Parathyroid adenoma (tissue), 2 donors: Measurements from ENCODE around the gene PSME2.

Experiments used
- H2AFZ ChIP-seq: fragments of 300-600 bp; sonication (generic); one replicate; pipeline ENCODE4 v1.7.0; 2017; ENCODE audit warnings: antibody characterized with exemption, mild to moderate bottlenecking
- H3K27ac ChIP-seq: fragments of 300-600 bp; sonication (generic); one replicate; pipeline ENCODE4 v1.7.0; 2017
- H3K27me3 ChIP-seq: fragments of 300-600 bp; sonication (generic); one replicate; pipeline ENCODE4 v1.7.0; 2017; ENCODE audit warnings: low read length; ENCODE audit not compliant: control insufficient read depth, insufficient read depth
- H3K36me3 ChIP-seq: fragments of 300-600 bp; sonication (generic); one replicate; pipeline ENCODE4 v1.7.0; 2017; ENCODE audit warnings: low read length; ENCODE audit not compliant: control insufficient read depth, insufficient read depth
- H3K4me1 ChIP-seq: fragments of 300-600 bp; sonication (generic); one replicate; pipeline ENCODE4 v1.7.0; 2017; ENCODE audit warnings: control low read depth
- H3K4me2 ChIP-seq: fragments of 300-600 bp; sonication (generic); one replicate; pipeline ENCODE4 v1.7.0; 2017; ENCODE audit warnings: low read length
- H3K4me3 ChIP-seq: fragments of 300-600 bp; sonication (generic); one replicate; pipeline ENCODE4 v1.7.0; 2017; ENCODE audit warnings: low read depth, low read length
- H3K79me2 ChIP-seq: fragments of 300-600 bp; sonication (generic); one replicate; pipeline ENCODE4 v1.7.0; 2017; ENCODE audit warnings: control low read depth
- H3K9ac ChIP-seq: fragments of 300-600 bp; sonication (generic); one replicate; pipeline ENCODE4 v1.7.0; 2017; ENCODE audit warnings: mild to moderate bottlenecking
- H3K9me3 ChIP-seq: fragments of 300-600 bp; sonication (generic); one replicate; pipeline ENCODE4 v1.7.0; 2017; ENCODE audit warnings: low read length; ENCODE audit not compliant: control insufficient read depth
- CTCF ChIP-seq: fragments of 300-600 bp; sonication (generic); IDR thresholded peaks from one replicate; pipeline ENCODE4 v1.7.0; 2017; ENCODE audit warnings: antibody characterized with exemption, mild to moderate bottlenecking
- donor health status: primary hyperparathyroidism.

The PSME2 gene

GRCh38 chr14:24177041-24177825 lies 30.8 kb upstream of the PSME2 start:
- no peak overlapping the region for H3K4me3 ChIP-seq
- H3K27ac ChIP-seq = no peak overlapping the region
- TF ChIP-seq CTCF = no peak
- no peak overlapping the region for H2AFZ ChIP-seq
- H3K4me2 ChIP-seq = no peak overlapping the region
- H3K4me1 ChIP-seq = no peaks in the 10 kb centered on the region
- H3K9ac ChIP-seq = no peak overlapping the region
- no peaks in the 10 kb centered on the region for H3K36me3 ChIP-seq
- no peaks in the 10 kb centered on the region for H3K79me2 ChIP-seq
- H3K27me3 ChIP-seq = no peaks in the 10 kb centered on the region
- no peaks in the 10 kb centered on the region for H3K9me3 ChIP-seq

- Histone ChIP-seq H3K27ac (no peak overlapping the region), H2AFZ (no peak overlapping the region), H3K4me2 (no peak overlapping the region), H3K27me3 (no peaks in the 10 kb centered on the region), H3K36me3 (no peaks in the 10 kb centered on the region), H3K4me1 (no peaks in the 10 kb centered on the region), H3K9me3 (no peaks in the 10 kb centered on the region), H3K79me2 (no peaks in the 10 kb centered on the region), H3K9ac (no peak overlapping the region), H3K4me3 (no peak overlapping the region)
- no peak for TF ChIP-seq CTCF
These were observed 30.2 kb upstream of the PSME2 start for GRCh38 chr14:24176599-24176998.

- Histone ChIP-seq H3K27ac (no peak overlapping the region), H3K4me1 (no peaks in the 10 kb centered on the region), H3K9me3 (no peaks in the 10 kb centered on the region), H2AFZ (no peak overlapping the region), H3K4me2 (no peak overlapping the region), H3K9ac (no peak overlapping the region), H3K79me2 (no peaks in the 10 kb centered on the region), H3K36me3 (no peaks in the 10 kb centered on the region), H3K4me3 (no peak overlapping the region), H3K27me3 (no peaks in the 10 kb centered on the region)
- no peak for TF ChIP-seq CTCF
These were observed 26.5 kb upstream of the PSME2 start for GRCh38 chr14:24172871-24173281.

GRCh38 chr14:24172261-24172860 lies 26.0 kb upstream of the PSME2 start:
- Histone ChIP-seq H3K4me1 (no peaks in the 10 kb centered on the region), H3K27ac (no peak overlapping the region), H3K27me3 (no peaks in the 10 kb centered on the region), H3K79me2 (no peaks in the 10 kb centered on the region), H3K4me2 (no peak overlapping the region), H2AFZ (no peak overlapping the region), H3K36me3 (no peaks in the 10 kb centered on the region), H3K9me3 (no peaks in the 10 kb centered on the region), H3K9ac (no peak overlapping the region), H3K4me3 (no peak overlapping the region)
- no peak for TF ChIP-seq CTCF
